EH (cell line): Measurements from ENCODE around the gene SLC49A3.
A peak's percentile ranks its signal among the peaks of the same experiment; 100 is the strongest.
"Not testable (repeated sequence)": the region's sequence is repeated elsewhere in the genome, so short reads cannot be mapped to it uniquely, and the experiment has no call there.

ENCODE experiments used
- DNase-seq: peaks from one replicate; pipeline ENCODE4 v3.0.0-alpha.2; 2015; ENCODE audit warnings: low read depth

SLC49A3 gene

GRCh38 chr4:721261-722168 lies 32.6 kb upstream of the SLC49A3 start:
- peak; percentile 46 for DNase-seq

- DNase-seq = no peak
These were observed 31.3 kb upstream of the SLC49A3 start for GRCh38 chr4:720111-720860.

- DNase-seq = no peak
These were observed 29.5 kb upstream of the SLC49A3 start for GRCh38 chr4:718460-718859.

- DNase-seq = no peak
These were observed 28.8 kb upstream of the SLC49A3 start for GRCh38 chr4:717601-718320.

GRCh38 chr4:714087-714486 lies 25.1 kb upstream of the SLC49A3 start:
- no peak for DNase-seq

- no peak for DNase-seq
These were observed 24.1 kb upstream of the SLC49A3 start for GRCh38 chr4:712916-713632.

- DNase-seq = no peak
These were observed 23.1 kb upstream of the SLC49A3 start for GRCh38 chr4:712093-712492.

- DNase-seq = no peak
These were observed 22.0 kb upstream of the SLC49A3 start for GRCh38 chr4:710916-711315.

- no peak for DNase-seq
These were observed 21.2 kb upstream of the SLC49A3 start for GRCh38 chr4:710116-710515.

- no peak for DNase-seq
These were observed 20.4 kb upstream of the SLC49A3 start for GRCh38 chr4:709348-709747.

GRCh38 chr4:708631-708933 lies 19.6 kb upstream of the SLC49A3 start:
- no peak for DNase-seq

- DNase-seq = no peak
These were observed 19.1 kb upstream of the SLC49A3 start for GRCh38 chr4:707929-708630.

- DNase-seq = no peak
These were observed 18.1 kb upstream of the SLC49A3 start for GRCh38 chr4:706834-707598.

GRCh38 chr4:706083-706633 lies 17.2 kb upstream of the SLC49A3 start:
- DNase-seq = not testable (repeated sequence)

- DNase-seq = peak; percentile 95
These were observed 16.5 kb upstream of the SLC49A3 start, which contains the start of gene PCGF3 for GRCh38 chr4:705278-706082. TSS of gene PCGF3 (plus strand) at chr4:705832. CDS start at chr4:733681, 27,849 bp downstream.

GRCh38 chr4:704971-705277 lies 16.0 kb upstream of the SLC49A3 start:
- DNase-seq = no peak

- no peak for DNase-seq
These were observed 15.4 kb upstream of the SLC49A3 start for GRCh38 chr4:704198-704891.

- DNase-seq = no peak
These were observed 14.6 kb upstream of the SLC49A3 start for GRCh38 chr4:703336-704197.
